ENCODE measurements around the gene FMN1.

GRCh38 chr15:33198541-33198940 is 4.0 kb upstream of the FMN1 start:
- no peak for TF ChIP-seq CHD7 (IDR thresholded peaks at IDR 0.05; ENCODE audit: insufficient replicate concordance, low read length)
- no peak for TF ChIP-seq HDAC6 (IDR thresholded peaks at IDR 0.05; ENCODE audit: low read depth, low read length)
- TF ChIP-seq TCF12 (IDR thresholded peaks at IDR 0.05; ENCODE audit: low read depth, low read length): no peak
- no peak for TF ChIP-seq ZNF274 (IDR thresholded peaks at IDR 0.05; ENCODE audit: borderline replicate concordance, extremely low read depth, low read length)
- TF ChIP-seq CTCF (IDR thresholded peaks at IDR 0.05; ENCODE audit: control extremely low read depth in 1 of 3, insufficient read depth in 1 of 3, low read depth in 1 of 3, low read length in 3 of 3): no peak
- no peak for TF ChIP-seq POLR2AphosphoS5 (IDR thresholded peaks at IDR 0.05; ENCODE audit: low read depth, low read length)
- no peak for TF ChIP-seq ATF2 (IDR thresholded peaks at IDR 0.05; ENCODE audit: low read length)
